Measurements from ENCODE around the gene ATP8B4. TPM values are rescaled to one million over a fixed set of nuclear protein-coding genes. Genes with fewer than 3 reads are reported as not detected.
A peak's percentile ranks its signal among the peaks of the same experiment; 100 is the strongest.

Gene ATP8B4
- total RNA-seq, 1 donor = 90.2 TPM

DNA sequence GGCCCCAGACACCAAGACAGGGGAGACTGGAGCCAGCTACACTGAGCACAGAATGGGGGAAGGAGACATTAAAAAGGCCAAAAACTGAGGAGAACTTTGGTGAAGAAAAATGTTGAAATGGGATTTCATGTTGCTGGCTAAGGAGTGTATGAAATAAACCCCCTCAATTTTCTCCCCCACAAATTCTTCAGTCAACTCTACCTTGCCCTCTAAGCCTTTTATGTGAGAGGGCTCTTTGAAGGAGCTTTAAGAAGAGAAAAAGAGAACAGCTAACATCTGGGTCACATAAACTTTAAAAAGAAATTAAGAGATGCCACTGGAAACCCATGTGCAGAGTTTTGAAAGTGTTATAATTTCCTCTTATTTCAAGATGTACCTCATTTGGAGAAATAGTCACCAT, 88.6 kb downstream of the ATP8B4 start:
- no peak overlapping the region for H3K4me3 ChIP-seq (ENCODE audit: low read depth, low read length)
- no peak for DNase-seq (ENCODE audit: low read depth)
- TF ChIP-seq, protein P1, sequence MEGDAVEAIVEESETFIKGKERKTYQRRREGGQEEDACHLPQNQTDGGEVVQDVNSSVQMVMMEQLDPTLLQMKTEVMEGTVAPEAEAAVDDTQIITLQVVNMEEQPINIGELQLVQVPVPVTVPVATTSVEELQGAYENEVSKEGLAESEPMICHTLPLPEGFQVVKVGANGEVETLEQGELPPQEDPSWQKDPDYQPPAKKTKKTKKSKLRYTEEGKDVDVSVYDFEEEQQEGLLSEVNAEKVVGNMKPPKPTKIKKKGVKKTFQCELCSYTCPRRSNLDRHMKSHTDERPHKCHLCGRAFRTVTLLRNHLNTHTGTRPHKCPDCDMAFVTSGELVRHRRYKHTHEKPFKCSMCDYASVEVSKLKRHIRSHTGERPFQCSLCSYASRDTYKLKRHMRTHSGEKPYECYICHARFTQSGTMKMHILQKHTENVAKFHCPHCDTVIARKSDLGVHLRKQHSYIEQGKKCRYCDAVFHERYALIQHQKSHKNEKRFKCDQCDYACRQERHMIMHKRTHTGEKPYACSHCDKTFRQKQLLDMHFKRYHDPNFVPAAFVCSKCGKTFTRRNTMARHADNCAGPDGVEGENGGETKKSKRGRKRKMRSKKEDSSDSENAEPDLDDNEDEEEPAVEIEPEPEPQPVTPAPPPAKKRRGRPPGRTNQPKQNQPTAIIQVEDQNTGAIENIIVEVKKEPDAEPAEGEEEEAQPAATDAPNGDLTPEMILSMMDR (IDR thresholded peaks at IDR 0.05; ENCODE audit: insufficient read depth, low read depth, low read length) = no peak

DNA sequence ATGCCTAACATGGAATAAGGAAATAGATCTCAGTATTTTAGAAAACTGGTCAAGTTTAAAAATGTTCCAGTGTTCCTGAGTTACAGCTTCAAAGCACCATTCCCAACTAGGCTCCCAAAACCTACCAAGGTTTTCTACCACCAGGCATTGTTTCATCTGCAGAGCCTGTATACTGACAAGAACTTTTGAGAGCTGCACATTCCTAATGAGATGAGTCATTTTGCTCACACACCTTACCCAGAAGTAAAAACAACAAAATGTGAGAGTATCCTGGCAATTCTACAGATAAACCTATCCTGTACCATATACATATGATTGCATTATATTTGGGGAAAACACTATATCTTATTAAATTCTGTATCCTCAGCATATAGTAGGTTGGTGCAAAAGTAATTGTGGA, 90.7 kb downstream of the ATP8B4 start:
- no peak for DNase-seq (ENCODE audit: low read depth)
- TF ChIP-seq, protein P1 (IDR thresholded peaks at IDR 0.05; ENCODE audit: insufficient read depth, low read depth, low read length) = no peak
- no peak overlapping the region for H3K4me3 ChIP-seq (ENCODE audit: low read depth, low read length)

DNA sequence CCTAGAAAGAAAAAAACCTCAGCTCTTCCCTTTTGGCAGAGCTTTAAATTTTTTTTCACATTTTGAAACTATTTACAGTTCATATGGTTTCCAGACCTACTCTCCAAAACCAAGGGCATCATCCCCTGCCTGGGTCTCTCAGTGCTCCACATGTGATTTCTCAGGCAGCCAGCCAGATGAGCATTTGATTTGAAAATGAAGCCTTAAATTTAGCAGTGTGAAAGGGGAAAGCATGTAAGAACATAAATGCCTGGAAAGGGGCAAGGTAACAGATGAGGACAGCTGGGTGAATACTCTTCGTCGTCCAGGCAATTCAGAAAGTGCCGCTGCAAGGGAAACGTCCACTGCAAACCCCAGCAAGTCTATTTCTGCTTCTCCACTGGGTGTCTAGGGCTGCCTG, 94.8 kb downstream of the ATP8B4 start:
- H3K4me3 ChIP-seq (ENCODE audit: low read depth, low read length) = no peak overlapping the region
- TF ChIP-seq, protein P1 (IDR thresholded peaks at IDR 0.05; ENCODE audit: insufficient read depth, low read depth, low read length) = no peak
- DNase-seq (ENCODE audit: low read depth) = peak; percentile 51

DNA sequence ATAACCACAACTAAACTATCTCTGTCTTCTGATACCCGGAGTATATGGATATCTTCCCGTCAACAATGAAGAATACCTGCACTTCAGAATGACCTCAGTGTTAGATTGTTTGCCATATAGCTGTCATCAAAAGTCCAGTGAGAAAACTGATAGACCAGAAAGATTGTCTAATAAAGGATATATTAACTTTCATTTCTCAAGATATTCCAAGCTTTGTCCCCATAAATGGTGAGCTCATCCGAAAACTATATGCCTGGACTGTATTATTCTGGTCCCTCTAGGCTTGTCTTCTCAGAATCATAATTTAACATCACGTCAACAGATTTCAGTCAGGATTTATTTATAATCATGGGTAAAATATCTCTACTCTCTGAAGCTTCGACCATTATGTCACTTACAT, 100.5 kb downstream of the ATP8B4 start:
- TF ChIP-seq, protein P1 (IDR thresholded peaks at IDR 0.05; ENCODE audit: insufficient read depth, low read depth, low read length) = no peak
- no peak for DNase-seq (ENCODE audit: low read depth)

DNA sequence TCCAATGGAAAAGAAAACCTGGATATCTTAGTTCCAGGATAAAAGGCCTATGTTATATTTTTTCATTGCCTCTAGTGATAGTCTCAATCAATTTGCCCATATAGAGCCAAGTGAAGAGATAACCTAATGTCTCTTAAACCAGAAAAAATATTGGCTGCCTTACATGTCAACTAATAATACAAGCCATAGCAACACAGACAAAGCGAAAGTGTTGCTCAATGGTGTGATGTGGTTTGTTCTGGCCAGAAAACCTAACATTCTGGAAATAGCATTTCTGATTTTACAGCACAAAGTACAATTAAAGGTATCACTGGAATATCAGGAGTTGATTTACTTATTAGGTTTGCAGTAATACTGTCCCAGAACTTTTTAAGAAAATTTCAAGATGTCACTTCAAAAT, 101.5 kb downstream of the ATP8B4 start:
- peak; percentile 22 for DNase-seq (ENCODE audit: low read depth)
- no peak overlapping the region for H3K4me3 ChIP-seq (ENCODE audit: low read depth, low read length)
- TF ChIP-seq, protein P1 (IDR thresholded peaks at IDR 0.05; ENCODE audit: insufficient read depth, low read depth, low read length) = no peak

More for the DNA sequence above, 100.5 kb downstream of the ATP8B4 start:
- H3K4me3 ChIP-seq (ENCODE audit: low read depth, low read length) = no peak overlapping the region

DNA sequence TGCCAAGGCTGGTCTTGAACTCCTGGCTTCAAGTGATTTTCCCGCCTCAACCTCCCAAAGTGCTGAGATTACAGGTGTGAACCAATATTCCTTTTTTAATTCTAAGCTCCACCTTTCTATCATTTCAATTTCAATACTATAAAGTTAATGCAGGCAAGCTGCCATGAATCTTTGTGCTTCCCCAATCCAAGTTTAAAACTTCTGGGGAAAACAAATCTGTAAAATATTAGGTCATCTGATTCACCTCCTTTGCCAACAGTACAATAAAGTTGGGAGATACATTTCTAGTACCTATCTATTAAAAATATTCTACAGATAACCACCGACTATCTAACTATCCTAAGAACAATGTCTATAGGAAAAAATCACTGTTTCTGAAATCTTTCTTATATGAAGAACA, 102.1 kb downstream of the ATP8B4 start:
- no peak for DNase-seq (ENCODE audit: low read depth)
- TF ChIP-seq, protein P1 (IDR thresholded peaks at IDR 0.05; ENCODE audit: insufficient read depth, low read depth, low read length) = no peak
- H3K4me3 ChIP-seq (ENCODE audit: low read depth, low read length) = no peak overlapping the region

DNA sequence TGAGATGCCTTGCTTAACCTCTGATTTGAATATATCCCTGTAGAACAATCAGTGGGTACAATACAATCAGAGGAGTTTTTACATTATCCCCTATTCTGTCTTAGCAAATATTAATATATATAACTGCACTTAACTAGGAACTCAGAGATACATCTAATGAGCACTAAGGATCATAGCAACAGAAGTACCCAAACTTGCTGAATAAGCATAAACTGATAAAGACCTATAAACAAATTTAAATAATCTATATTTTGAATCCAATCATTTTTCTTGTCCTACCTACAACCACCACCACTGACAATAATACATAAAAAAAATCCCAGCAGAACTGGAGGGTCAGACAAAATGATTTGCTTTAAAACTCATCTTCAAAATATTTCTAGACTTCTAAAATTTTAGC, 106.2 kb downstream of the ATP8B4 start:
- no peak for DNase-seq (ENCODE audit: low read depth)
- H3K4me3 ChIP-seq (ENCODE audit: low read depth, low read length) = no peak overlapping the region
- TF ChIP-seq, protein P1 (IDR thresholded peaks at IDR 0.05; ENCODE audit: insufficient read depth, low read depth, low read length) = no peak
